ENCODE data around the gene GLB1L.

The GLB1L gene

DNA sequence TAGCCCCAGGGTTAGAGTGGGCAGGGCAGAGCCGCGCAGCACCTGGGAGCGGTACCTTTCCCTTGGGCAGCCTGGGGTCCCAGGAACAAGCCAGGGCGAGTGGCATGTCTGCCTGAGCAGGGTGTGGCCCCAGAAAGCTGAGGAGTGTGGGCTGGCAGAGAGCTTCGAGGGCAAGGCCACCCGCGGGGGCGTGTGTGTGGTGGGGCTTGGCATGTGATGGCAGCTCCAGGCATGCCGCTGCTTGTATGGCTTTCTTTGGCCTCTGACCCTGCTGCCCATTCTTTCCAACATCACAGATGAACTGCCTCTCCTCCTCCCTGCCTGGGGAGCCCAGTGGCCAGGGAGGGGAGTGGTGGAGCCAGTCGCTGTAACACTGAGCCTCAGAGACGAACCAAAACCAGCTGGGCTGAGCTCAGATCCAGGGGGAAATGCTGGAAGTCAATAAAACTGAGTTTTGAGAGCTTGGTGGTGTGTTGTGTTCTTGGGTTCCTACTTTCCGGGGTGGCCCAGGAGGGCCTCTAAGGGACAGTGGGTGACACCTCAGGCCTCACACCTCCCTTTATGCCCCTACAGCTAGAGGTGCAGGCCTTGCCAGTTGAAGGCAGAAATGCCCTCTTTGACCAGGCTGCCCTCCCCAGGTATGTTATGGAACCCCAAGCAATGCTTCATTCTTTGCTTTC is 41.3 kb upstream of the GLB1L start:
- Mint-ChIP-seq H3K4me1 (ENCODE audit: low read depth in 2 of 2) (peaks cover 2 to 10% of the 10 kb centered on the region in 2 donors), H3K27me3 (no peaks in the 10 kb centered on the region), H3K27ac (peak overlapping the region in 1 of 2 donors; percentile 80), H3K9me3 (no peaks in the 10 kb centered on the region), H3K4me3 (no peak overlapping the region), H3K36me3 (ENCODE audit: insufficient read depth) (peaks cover 47% of the 10 kb centered on the region)
- ATAC-seq (replicated peaks) (no peak), DNase-seq (no peak)

DNA sequence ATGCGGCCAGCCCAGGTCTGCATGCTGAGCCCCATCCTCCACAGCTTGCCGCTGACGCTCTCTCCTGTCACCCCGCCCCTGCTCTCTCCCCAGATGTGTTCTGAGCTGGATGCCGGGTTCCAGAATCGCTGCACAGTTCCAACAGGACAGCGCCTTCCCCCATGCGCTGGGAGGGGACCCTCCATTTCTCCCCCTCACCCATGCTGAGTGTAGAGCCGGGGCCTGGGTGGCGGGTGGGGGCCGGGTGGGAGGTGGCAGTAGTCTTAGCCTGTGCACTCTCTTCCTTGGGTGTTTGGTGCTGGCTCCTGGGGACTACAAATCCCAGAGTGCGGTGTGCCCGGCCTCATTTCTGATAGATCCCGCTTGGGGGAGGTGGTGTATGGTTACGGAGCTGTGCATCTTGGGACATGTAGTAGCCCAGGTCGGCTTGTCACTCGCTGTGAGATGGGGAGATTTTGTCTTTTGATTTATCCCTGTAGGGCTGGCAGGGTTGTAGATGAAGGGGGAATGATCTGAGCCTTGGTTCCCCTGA is 40.7 kb upstream of the GLB1L start:
- Mint-ChIP-seq H3K4me1 (ENCODE audit: low read depth in 2 of 2) (peaks cover 2 to 10% of the 10 kb centered on the region in 2 donors), H3K9me3 (no peaks in the 10 kb centered on the region), H3K27me3 (no peaks in the 10 kb centered on the region), H3K4me3 (no peak overlapping the region), H3K36me3 (ENCODE audit: insufficient read depth) (peaks cover 51% of the 10 kb centered on the region), H3K27ac (peak overlapping the region in 1 of 2 donors; percentile 80)
- DNase-seq (no peak), ATAC-seq (replicated peaks) (no peak)

DNA sequence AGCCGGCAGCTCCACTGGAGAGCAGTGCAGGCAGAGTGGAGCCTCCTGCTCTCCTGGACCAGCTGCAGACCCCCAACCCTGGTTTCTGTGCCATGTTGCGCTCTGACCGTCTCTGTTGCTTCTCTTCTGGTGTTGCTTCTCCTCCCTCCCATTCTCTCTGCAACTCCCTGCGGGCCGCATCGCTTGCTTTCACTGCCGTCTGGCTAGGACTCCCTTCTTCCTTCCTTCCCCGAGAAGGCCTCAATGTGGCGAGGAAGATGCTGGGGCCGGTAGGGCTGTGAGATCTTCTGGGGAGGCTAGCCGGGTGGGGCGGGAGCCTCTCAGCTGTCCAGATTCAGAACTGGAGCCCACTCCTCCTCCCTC is 40.1 kb upstream of the GLB1L start:
- DNase-seq (no peak), ATAC-seq (replicated peaks) (no peak)
- Mint-ChIP-seq H3K27ac (peak overlapping the region in 1 of 2 donors; percentile 68), H3K4me3 (no peak overlapping the region), H3K27me3 (no peaks in the 10 kb centered on the region), H3K36me3 (ENCODE audit: insufficient read depth) (peaks cover 57% of the 10 kb centered on the region), H3K9me3 (no peaks in the 10 kb centered on the region), H3K4me1 (ENCODE audit: low read depth in 2 of 2) (peaks cover 5 to 10% of the 10 kb centered on the region in 2 donors)

DNA sequence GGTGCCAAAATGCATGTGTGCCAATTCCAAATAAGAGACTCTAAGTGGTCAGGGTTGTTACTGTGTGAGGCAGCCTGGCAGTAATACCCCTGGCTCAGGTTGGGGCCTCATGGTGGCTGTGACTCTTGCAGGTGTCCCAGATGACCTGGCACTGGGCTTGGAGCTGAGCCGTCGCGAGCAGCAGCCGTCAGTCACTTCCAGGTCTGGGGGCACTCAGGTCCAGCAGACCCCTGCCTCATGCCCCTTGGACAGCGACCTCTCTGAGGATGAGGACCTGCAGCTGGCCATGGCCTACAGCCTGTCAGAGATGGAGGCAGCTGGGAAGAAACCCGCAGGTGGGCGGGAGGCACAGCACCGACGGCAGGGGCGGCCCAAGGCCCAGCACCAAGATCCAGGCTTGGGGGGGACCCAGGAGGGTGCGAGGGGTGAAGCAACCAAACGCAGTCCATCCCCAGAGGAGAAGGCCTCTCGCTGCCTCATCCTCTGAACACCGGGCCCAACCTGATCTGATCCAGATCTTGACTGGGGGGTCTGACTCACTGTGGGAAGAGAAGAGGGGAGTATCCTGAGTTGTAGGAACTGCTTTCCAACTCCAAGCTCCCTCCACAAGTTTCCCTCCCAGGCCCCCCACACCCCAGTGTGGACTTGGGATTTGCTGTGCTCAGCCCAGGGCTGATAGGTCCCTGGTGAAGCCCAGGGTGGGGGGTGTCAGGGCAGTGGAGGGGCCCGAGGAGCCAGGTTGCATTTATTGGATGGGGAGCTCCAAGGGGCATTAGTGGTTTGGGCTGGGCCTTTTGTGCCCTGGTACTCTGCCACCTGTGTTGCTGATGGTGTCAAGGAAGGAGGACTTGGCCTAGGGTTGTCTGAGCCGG is 39.5 kb upstream of the GLB1L start:
- no peak for DNase-seq
- Mint-ChIP-seq H3K9me3 (no peaks in the 10 kb centered on the region), H3K4me3 (no peak overlapping the region), H3K27me3 (no peaks in the 10 kb centered on the region), H3K27ac (peak overlapping the region in 1 of 2 donors; percentile 68), H3K36me3 (ENCODE audit: insufficient read depth) (peaks cover 60% of the 10 kb centered on the region), H3K4me1 (ENCODE audit: low read depth in 2 of 2) (peaks cover 10 to 16% of the 10 kb centered on the region in 2 donors)
- no peak for ATAC-seq (replicated peaks)

DNA sequence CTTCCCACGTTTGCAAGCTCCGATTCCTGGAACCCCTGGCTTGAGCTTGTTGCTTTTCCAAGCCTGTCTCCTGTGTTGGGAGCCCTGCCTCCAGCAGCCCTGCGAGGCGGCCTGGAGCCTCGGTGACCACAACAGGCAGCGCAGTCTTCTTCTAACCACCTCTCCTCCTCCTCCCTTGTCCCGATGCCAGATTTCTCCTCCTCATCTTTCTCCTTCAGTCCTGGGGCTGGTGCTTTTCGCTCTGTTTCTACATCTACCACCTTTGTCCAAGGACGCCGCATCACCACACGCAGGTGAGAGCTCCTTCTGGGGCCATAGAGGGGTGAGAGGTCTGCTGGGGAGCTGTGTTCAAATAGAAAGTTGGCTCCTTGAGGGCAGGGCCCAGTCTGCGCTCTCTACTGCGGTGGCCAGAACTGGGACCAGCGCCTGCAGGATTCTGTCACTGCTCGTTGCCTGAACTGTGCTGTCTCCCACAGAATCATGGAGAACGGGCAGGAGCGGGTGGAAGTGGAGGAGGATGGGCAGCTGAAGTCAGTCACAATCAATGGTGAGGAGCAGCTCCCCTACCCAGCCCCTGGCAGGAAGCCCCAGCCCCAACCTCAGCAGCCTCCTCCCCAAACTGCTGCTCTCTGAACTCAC is 37.8 kb upstream of the GLB1L start:
- H3K27me3 Mint-ChIP-seq = no peaks in the 10 kb centered on the region
- DNase-seq (no peak), ATAC-seq (replicated peaks) (no peak)
- H3K4me3 Mint-ChIP-seq = no peak overlapping the region
- peak overlapping the region; percentile 46 to 93 for H3K27ac Mint-ChIP-seq
- no peaks in the 10 kb centered on the region for H3K9me3 Mint-ChIP-seq
- peaks cover 22 to 29% of the 10 kb centered on the region in 2 donors for H3K4me1 Mint-ChIP-seq (ENCODE audit: low read depth in 2 of 2)
- H3K36me3 Mint-ChIP-seq (ENCODE audit: insufficient read depth) = peaks cover 74% of the 10 kb centered on the region

DNA sequence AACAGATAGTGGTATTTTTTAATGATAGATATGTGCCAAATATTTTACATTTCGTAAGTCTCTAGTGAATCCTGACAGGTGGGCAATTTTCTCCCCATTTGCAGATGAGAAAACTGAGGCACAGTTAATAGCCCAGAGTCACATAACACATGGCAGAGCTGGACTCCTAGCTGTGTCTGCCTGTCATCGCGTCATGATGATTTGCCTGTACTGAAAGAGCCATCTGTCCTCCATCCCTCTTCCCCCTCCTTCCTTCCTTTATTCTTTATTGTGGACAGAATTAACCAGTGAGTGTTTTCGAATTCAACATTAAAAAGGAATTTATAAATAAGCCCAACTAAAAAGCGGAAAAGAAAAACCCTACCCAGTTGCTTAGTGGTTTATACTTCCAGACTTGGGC is 37.1 kb upstream of the GLB1L start:
- ATAC-seq (replicated peaks) = no peak
- Mint-ChIP-seq H3K36me3 (ENCODE audit: insufficient read depth) (peaks cover 74% of the 10 kb centered on the region), H3K4me1 (ENCODE audit: low read depth in 2 of 2) (peaks cover 29 to 35% of the 10 kb centered on the region in 2 donors), H3K9me3 (no peaks in the 10 kb centered on the region), H3K4me3 (no peak overlapping the region), H3K27ac (peak overlapping the region; percentile 39 to 93), H3K27me3 (no peaks in the 10 kb centered on the region)
- no peak for DNase-seq

DNA sequence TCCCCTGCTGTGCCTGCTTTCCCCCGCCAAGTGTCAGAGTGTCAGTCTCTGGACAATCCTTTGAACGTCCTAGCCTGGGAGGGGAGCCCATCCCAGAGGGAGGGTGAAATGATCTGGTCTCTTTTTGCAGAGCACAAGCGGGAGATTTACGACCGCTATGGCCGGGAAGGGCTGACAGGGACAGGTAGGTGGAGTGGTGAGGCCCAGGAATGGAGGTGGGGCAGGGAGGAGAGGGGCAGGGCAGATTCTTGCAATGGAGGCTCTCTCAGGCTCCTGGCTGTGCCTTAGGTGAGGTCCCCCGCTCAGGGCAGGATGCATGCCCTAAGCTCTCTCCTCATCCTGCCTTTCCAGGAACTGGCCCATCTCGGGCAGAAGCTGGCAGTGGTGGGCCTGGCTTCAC is 36.3 kb upstream of the GLB1L start:
- Mint-ChIP-seq H3K4me1 (ENCODE audit: low read depth in 2 of 2) (peaks cover 30 to 37% of the 10 kb centered on the region in 2 donors), H3K27ac (peak overlapping the region; percentile 98 to 99), H3K4me3 (no peak overlapping the region), H3K9me3 (no peaks in the 10 kb centered on the region), H3K36me3 (ENCODE audit: insufficient read depth) (peaks cover 73% of the 10 kb centered on the region), H3K27me3 (no peaks in the 10 kb centered on the region)
- no peak for ATAC-seq (replicated peaks)
- no peak for DNase-seq

DNA sequence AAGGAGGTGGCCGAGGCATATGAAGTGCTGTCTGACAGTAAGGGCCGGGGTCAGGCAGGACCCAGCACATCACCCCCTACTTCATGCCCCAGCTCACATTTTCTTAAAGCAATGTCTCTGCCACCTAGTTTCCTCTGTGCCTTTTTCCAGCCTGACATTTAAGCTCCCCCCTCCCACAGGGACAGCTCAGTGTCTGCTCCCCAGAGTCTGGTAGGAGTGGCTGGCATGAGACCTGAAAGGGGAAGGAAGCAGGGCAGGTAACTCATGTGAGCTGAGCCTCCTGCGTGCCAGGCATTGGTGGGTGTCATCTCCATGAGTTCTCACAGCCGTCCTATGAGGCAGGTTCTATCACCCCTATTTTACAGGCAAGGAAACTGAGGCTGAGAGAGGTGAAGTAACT is 35.4 kb upstream of the GLB1L start:
- Mint-ChIP-seq H3K9me3 (no peaks in the 10 kb centered on the region), H3K27ac (peak overlapping the region; percentile 98 to 99), H3K36me3 (ENCODE audit: insufficient read depth) (peaks cover 69% of the 10 kb centered on the region), H3K4me1 (ENCODE audit: low read depth in 2 of 2) (peaks cover 30 to 37% of the 10 kb centered on the region in 2 donors), H3K27me3 (no peaks in the 10 kb centered on the region), H3K4me3 (peak overlapping the region; percentile 83 to 84)
- DNase-seq (no peak), ATAC-seq (replicated peaks) (no peak)

DNA sequence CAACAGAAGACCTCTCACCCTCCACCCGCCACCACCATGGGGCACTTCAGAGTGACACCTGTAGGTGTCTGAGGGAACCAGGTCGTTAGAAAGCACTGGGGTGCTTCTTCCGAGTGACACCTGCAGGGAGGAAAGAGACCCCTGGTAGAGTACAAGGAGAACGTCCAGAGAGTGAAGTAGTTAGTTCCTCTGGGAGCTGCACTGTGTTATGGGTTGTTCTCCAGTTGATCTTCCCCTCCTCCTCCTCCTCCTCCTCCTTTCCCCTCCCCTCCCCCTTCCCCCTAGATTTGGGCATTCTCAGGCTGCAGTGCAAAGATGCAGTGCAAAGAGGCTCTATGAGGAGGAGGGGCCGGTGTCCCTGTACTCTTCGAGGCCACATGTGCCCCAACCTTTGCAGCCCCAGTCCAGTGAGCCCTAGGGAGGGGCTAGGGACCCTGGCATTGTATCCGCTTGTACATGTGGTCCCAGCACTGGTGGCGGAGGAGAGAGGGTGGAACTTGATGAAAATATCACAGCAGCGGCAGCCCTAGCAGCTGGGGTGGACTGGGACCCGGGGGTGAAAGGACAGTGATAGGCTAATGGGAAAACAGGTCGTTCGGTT is 34.8 kb upstream of the GLB1L start:
- Mint-ChIP-seq H3K27ac (peak overlapping the region; percentile 98 to 99), H3K4me1 (ENCODE audit: low read depth in 2 of 2) (peaks cover 28 to 37% of the 10 kb centered on the region in 2 donors)

DNA sequence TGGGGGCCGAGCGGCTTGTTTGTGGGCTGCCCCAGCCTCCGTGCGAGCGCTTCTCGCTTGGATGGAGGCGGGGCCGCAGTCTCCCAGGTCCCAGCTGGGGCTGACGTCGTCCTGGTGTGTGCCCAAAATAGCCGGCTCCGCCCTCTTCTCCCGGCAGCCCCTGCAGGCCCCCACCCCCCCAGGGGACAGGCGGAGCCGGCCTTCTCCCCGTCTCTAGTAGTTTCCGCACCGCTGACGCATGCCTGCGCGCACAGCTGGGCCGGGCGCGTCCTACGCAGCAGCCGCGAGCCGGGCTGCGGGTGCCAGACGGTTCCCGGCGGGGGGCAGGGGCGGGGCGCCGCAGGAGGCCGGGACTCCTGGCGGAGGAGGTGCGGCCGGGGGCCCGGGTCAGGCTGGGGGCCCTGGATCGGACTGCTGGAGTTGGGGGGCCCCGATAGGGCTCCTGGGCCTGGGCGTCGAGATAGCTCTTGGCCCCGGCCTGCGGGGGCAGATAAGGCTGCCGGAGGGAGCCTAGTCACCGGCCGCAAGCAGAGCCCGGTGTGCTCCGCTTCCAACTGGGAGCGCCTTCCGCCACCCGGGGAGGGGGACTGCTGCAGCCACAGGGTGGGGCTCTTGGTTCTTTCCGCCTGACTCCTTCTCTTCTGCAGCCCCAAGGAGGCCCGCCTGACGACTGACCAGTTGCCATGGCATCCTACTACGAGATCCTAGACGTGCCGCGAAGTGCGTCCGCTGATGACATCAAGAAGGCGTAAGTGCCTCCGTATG is 34.1 kb upstream of the GLB1L start, which contains the start of gene DNAJB2:
DNAJB2 (plus strand) TSS at position 216 of the 765 bp plus-strand sequence; CDS start at position 684, 468 bp downstream.
- peak; percentile 98 to 99 (median 99) for DNase-seq

More for the DNA sequence above, 34.8 kb upstream of the GLB1L start:
- Mint-ChIP-seq H3K36me3 (ENCODE audit: insufficient read depth) (peaks cover 64% of the 10 kb centered on the region), H3K27me3 (no peaks in the 10 kb centered on the region), H3K4me3 (peak overlapping the region; percentile 83 to 84), H3K9me3 (no peaks in the 10 kb centered on the region)
- DNase-seq (no peak), ATAC-seq (replicated peaks) (no peak)

DNA sequence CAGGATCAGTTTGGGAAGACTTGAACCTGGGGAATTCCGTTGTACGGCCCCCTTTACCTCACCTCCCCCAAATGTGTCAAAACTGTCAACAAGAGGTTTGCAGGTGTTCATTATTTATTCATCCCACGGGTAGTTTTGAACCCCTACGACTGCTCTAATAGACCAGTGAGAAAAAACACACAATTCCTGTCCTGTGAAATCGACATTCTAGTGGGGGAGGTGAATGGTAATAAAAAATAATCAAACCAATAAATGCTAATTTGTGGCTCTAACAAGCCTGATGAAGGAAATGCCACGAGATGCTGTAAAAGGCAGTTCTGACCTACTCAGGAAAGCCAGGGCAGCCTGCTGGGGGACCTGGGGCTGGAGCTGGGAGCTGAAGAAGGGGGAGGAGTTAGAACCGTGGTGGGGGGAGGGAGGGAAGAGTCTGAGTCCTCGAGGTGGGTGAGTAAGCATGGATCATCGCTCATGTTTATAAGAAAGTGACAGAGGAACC is 33.5 kb upstream of the GLB1L start:
- H3K4me1 Mint-ChIP-seq (ENCODE audit: low read depth in 2 of 2) = peaks cover 28 to 37% of the 10 kb centered on the region in 2 donors
- H3K27me3 Mint-ChIP-seq = no peaks in the 10 kb centered on the region
- peak overlapping the region; percentile 83 to 84 for H3K4me3 Mint-ChIP-seq
- no peak for DNase-seq
- H3K9me3 Mint-ChIP-seq = no peaks in the 10 kb centered on the region
- H3K27ac Mint-ChIP-seq = peak overlapping the region; percentile 98 to 99
- H3K36me3 Mint-ChIP-seq (ENCODE audit: insufficient read depth) = peaks cover 56% of the 10 kb centered on the region
- no peak for ATAC-seq (replicated peaks)

More for the DNA sequence above, 34.1 kb upstream of the GLB1L start, which contains the start of gene DNAJB2:
- Mint-ChIP-seq H3K4me1 (ENCODE audit: low read depth in 2 of 2) (peaks cover 28 to 37% of the 10 kb centered on the region in 2 donors), H3K36me3 (ENCODE audit: insufficient read depth) (peaks cover 62% of the 10 kb centered on the region), H3K9me3 (no peaks in the 10 kb centered on the region), H3K4me3 (peak within 1 kb of the TSS; percentile 83 to 84), H3K27me3 (no peaks in the 10 kb centered on the region), H3K27ac (peak within 1 kb of the TSS; percentile 98 to 99)
- ATAC-seq (replicated peaks) = peak; percentile 77
